ENCODE data around the gene APOL2. TPM values are rescaled to one million over a fixed set of nuclear protein-coding genes. Genes with fewer than 3 reads are reported as not detected.

The APOL2 gene
- total RNA-seq, 2 donors from 2014 or later: 2.1 to 7.9 TPM

DNA sequence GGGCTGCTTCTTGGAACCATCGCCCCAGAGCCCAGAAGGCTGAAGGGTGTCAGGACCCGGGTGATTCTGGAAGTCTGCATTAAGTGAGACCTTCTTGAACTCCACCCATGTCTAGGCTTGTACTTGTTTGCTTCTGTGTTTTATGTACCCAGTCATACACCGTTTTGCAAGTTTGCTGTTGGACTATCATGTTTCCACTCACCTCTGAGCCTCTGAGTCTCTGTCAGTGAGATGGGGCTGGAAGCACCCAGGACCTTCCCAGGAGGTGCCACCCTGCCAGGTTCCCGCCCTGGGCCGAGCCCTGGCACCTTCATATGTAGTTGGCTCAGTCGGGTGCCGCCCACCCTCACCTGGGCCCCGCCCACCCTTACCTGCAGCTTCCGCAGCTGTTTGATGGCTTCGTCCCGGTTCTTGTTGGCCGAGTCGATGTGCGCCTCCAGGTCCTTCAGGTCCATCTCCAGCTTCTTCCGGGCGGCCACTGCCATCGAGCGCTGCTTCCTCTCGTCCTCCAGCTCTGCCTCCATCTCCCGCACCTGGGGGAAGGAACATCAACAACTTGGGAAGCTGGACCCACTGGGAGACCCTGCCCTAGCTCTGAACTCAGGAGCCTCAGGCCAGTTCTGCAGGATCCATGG is 48.7 kb upstream of the APOL2 start:
- no peak for TF ChIP-seq CTCF (conservative IDR thresholded peaks at IDR 0.05)
- Histone ChIP-seq H3K4me3 (ENCODE audit: low read length) (no peak overlapping the region), H3K9ac (ENCODE audit: extremely low read depth, low read length, poor library complexity, severe bottlenecking) (no peak overlapping the region), H3K36me3 (ENCODE audit: control insufficient read depth, insufficient read depth, low read length) (peaks cover 79% of the 10 kb centered on the region), H3K9me3 (ENCODE audit: control insufficient read depth, low read length) (peaks cover 7% of the 10 kb centered on the region), H3K27ac (ENCODE audit: low read depth, low read length) (no peak overlapping the region), H3K27me3 (ENCODE audit: control insufficient read depth, insufficient read depth, low read length, poor library complexity, severe bottlenecking) (no peaks in the 10 kb centered on the region), H3K4me1 (ENCODE audit: control insufficient read depth, insufficient read depth, low read length) (no peaks in the 10 kb centered on the region)
- Mint-ChIP-seq H3K4me3 (no peak overlapping the region), H3K4me1 (no peaks in the 10 kb centered on the region), H3K9me3 (peaks cover 17% of the 10 kb centered on the region), H3K36me3 (ENCODE audit: low read depth) (peaks cover 85% of the 10 kb centered on the region), H3K27ac (no peak overlapping the region), H3K27me3 (ENCODE audit: insufficient read depth) (no peaks in the 10 kb centered on the region)
- WGBS, 2 experiments (ENCODE audit: insufficient coverage in 1 of 2, insufficient read length in 1 of 2): 97 to 98% methylated on average over 18 to 20 of the region's 20 CpGs
- no peak for DNase-seq

GRCh38 chr22:36286096-36286957 is 47.0 kb upstream of the APOL2 start:
- H3K9me3 Mint-ChIP-seq: peaks cover 10% of the 10 kb centered on the region
- DNase-seq: peak; percentile 97
- WGBS, 2 experiments (ENCODE audit: insufficient coverage in 1 of 2, insufficient read length in 1 of 2): 69 to 77% methylated on average over 9 to 28 of the region's 28 CpGs
- no peak overlapping the region for H3K27ac ChIP-seq (ENCODE audit: low read depth, low read length)
- H3K36me3 Mint-ChIP-seq (ENCODE audit: low read depth): peaks cover 85% of the 10 kb centered on the region
- peak; percentile 97 for TF ChIP-seq CTCF (conservative IDR thresholded peaks at IDR 0.05)
- no peaks in the 10 kb centered on the region for H3K27me3 ChIP-seq (ENCODE audit: control insufficient read depth, insufficient read depth, low read length, poor library complexity, severe bottlenecking)
- no peaks in the 10 kb centered on the region for H3K9me3 ChIP-seq (ENCODE audit: control insufficient read depth, low read length)
- H3K4me1 ChIP-seq (ENCODE audit: control insufficient read depth, insufficient read depth, low read length): no peaks in the 10 kb centered on the region
- no peak overlapping the region for H3K4me3 Mint-ChIP-seq
- no peaks in the 10 kb centered on the region for H3K4me1 Mint-ChIP-seq
- H3K27me3 Mint-ChIP-seq (ENCODE audit: insufficient read depth): no peaks in the 10 kb centered on the region
- H3K36me3 ChIP-seq (ENCODE audit: control insufficient read depth, insufficient read depth, low read length): peaks cover 81% of the 10 kb centered on the region
- no peak overlapping the region for H3K9ac ChIP-seq (ENCODE audit: extremely low read depth, low read length, poor library complexity, severe bottlenecking)
- H3K27ac Mint-ChIP-seq: no peak overlapping the region
- H3K4me3 ChIP-seq (ENCODE audit: low read length): no peak overlapping the region

GRCh38 chr22:36285545-36285944 is 46.2 kb upstream of the APOL2 start:
- Histone ChIP-seq H3K36me3 (ENCODE audit: control insufficient read depth, insufficient read depth, low read length) (peaks cover 86% of the 10 kb centered on the region), H3K4me1 (ENCODE audit: control insufficient read depth, insufficient read depth, low read length) (no peaks in the 10 kb centered on the region), H3K27ac (ENCODE audit: low read depth, low read length) (no peak overlapping the region), H3K9ac (ENCODE audit: extremely low read depth, low read length, poor library complexity, severe bottlenecking) (no peak overlapping the region), H3K9me3 (ENCODE audit: control insufficient read depth, low read length) (no peaks in the 10 kb centered on the region), H3K27me3 (ENCODE audit: control insufficient read depth, insufficient read depth, low read length, poor library complexity, severe bottlenecking) (no peaks in the 10 kb centered on the region), H3K4me3 (ENCODE audit: low read length) (no peak overlapping the region)
- Mint-ChIP-seq H3K9me3 (peaks cover 7% of the 10 kb centered on the region), H3K27me3 (ENCODE audit: insufficient read depth) (no peaks in the 10 kb centered on the region), H3K4me1 (no peaks in the 10 kb centered on the region), H3K36me3 (ENCODE audit: low read depth) (peaks cover 86% of the 10 kb centered on the region), H3K27ac (no peak overlapping the region), H3K4me3 (no peak overlapping the region)
- WGBS, 2 experiments (ENCODE audit: insufficient coverage in 1 of 2, insufficient read length in 1 of 2): 93 to 97% methylated on average over 13 to 21 of the region's 21 CpGs
- TF ChIP-seq CTCF (conservative IDR thresholded peaks at IDR 0.05): no peak
- no peak for DNase-seq
